HL-60/S4 treated with phorbol 12-myristate 13-acetate at 8.2 ng/mL for 4 days and 3 days (cell line): ENCODE data around the gene KCNC4.

ENCODE experiments used
- in situ Hi-C: fragments of 300-500 bp; cut with MboI; formaldehyde crosslinking; loops from 2 replicates; pipeline ENCODE4 v1.15.0; 2022; ENCODE audit warnings: low sequenced_read_pairs

Gene KCNC4

DNA sequence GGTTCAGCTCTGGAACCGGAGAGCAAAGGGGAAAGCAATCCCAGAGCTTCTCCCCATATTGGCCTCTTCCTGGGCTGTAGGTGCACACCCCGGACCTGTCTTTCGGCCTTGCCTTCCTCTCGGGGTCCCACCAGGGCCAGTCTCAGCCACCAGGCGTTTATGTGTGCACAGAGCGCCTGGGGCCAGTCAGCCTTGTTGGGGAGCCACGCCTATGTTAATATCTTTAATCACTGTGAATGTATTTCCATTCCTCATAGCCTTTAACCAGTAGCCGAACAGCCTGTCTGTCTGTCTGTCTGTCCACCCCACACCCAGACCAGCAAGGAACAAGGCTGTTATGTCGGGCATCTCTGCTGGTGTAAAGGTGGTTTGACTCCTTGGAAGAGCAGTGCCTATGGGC, 18.8 kb downstream of the KCNC4 start:
- in situ Hi-C loops, result no loop called here

DNA sequence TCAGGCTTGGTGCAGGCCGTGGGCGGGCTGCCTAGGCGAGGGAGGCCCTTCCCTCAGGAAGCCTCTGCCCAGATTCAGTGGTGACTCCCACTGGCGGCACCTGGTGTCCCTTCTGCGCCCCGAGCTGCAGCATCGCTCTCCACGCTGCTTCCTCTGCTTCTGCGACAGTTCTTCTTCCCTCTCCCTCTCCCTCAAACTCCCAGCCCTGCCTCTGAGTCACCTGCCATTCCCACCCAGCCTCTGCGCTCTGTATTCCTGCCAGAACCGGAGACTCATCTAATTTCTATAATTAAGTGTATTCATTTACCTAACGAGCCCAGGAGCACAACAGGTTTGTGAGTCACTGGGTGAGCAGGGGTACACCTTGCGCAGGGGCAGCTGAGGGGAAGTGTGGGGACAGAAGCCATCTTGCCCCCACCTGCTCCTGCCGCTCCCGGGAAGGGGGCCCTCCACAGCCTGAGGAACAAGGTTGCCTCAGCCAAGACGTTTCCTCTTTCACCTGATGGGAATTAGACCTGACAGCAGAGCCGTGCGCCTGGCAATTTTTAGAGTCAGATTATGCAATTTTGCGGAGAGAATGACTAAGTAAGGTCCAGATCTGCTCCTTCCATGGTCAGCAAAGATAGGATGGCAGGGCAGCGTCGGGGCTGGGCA, 19.4 kb downstream of the KCNC4 start:
- in situ Hi-C loops, result no loop called here

- in situ Hi-C loops, result no loop called here
These were observed 20.5 kb downstream of the KCNC4 start for GRCh38 chr1:110230381-110231199.

DNA sequence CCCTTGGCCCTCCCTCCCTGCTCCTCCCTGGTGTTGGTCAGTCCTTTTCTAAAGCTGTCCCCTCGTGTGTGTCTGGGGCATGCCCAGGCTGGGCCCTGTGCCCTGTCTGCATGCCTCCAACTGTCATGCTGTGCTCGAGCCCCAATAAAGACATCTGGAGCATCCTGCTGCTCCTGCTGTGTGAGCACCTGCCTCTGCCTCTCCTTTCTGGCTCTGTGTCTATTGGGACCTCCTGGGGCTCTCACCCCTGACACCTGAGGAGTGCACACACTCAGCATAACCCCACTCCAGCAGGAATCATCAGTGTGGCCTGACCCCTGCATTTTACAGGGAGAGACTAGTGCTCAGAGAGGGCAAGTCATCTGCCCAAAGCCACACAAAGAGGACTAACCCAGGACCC, 23.7 kb downstream of the KCNC4 start:
- in situ Hi-C loops, result no loop called here

DNA sequence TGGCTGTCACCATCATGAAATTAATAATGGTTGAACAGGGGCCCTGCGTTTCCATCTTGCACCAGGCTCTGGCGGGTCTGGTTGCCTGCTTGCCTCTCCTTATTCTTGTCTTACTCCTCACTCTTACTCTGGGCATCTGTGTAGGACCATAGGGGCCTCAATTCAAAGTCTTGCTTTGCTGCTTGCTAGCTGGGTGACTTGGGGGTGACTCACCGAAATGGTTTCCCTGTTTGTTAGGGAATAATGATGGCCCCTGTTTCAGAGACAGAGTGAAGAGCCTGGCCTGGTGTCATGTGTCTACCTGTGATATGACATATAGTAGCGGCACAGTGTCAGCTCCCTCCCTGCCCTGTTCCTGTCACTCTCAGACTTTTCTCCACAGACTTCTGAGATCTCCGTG, 24.6 kb downstream of the KCNC4 start:
- in situ Hi-C loops, result no loop called here

GRCh38 chr1:110235181-110235833, 25.2 kb downstream of the KCNC4 start:
- in situ Hi-C loops, result no loop called here

DNA sequence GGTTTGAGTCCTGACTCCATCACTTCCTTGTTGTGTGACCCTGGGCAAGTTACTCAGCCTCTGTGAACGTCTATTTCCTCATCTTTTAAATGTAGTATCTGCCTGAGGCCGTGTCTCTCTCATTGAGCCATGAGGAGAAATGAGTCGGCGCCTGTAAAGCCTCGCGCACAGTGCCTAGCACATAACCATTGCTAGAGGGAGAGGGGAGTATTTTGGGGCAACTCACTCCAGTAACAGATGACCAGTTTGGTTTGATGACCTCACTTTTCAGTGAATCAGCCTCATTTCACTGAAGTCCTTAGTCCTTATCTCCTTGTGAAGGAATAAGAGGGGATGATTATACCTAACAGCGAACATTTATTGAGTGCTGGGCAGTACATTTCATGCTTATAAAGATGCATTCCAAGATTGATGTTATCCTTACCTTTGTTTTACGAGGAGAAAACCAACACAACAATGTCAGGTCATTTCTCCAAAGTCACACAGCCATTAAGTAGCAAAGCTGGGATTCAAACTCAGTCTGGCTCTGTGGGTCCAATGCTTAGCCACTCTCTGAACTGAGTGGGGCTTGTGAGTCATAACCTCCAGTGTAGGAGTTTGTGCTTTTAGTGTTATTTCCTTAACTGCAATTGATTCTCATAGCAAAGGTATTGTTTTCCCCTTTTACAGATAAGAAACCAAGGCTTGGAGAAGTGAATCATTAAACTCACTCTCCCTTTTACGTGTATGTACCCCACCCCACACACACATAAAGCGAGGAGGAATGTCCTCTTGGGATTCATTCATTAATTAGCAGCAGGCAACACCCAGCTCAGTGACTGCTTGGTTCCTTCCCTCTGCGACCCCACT, 25.9 kb downstream of the KCNC4 start:
- in situ Hi-C loops, result no loop called here

DNA sequence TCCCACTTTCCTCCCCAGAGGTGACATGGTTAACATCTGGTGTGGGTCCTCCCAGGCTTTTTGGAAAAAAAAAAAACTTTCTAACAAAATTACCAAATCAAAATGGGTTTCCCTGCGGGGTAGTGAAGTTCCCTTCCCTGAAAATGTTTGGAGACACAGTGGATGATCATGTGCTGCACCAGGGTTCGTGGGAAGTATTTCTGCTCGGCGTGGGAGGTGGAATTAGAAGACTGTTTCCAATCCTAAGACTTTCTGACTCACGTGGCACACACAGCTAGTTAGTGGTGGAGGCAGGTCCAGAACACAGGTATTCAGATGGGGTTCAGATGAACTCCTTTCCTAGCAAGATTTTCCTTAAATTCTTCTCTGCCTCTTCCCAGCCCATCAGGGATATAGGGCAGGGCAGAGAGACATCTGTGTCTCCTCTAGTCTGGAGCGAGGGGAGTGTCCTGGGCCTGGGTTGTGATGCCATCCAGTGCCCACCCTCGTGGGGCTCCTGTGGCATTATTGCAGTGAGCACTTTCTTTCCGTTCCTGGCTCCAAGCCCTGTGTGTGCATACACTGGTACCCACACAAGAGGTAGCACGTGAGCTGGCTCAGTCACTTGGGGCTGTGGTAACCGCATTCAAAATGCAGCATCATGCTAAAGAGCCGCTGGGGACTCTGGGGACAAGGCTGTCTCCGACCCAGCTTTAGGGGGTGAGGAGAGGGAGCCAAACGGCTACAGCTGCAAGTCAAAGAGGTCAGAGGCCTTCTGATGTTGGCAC, 27.5 kb downstream of the KCNC4 start:
- in situ Hi-C loops, result no loop called here

- in situ Hi-C loops, result no loop called here
These were observed 29.6 kb downstream of the KCNC4 start for GRCh38 chr1:110239441-110240430.

DNA sequence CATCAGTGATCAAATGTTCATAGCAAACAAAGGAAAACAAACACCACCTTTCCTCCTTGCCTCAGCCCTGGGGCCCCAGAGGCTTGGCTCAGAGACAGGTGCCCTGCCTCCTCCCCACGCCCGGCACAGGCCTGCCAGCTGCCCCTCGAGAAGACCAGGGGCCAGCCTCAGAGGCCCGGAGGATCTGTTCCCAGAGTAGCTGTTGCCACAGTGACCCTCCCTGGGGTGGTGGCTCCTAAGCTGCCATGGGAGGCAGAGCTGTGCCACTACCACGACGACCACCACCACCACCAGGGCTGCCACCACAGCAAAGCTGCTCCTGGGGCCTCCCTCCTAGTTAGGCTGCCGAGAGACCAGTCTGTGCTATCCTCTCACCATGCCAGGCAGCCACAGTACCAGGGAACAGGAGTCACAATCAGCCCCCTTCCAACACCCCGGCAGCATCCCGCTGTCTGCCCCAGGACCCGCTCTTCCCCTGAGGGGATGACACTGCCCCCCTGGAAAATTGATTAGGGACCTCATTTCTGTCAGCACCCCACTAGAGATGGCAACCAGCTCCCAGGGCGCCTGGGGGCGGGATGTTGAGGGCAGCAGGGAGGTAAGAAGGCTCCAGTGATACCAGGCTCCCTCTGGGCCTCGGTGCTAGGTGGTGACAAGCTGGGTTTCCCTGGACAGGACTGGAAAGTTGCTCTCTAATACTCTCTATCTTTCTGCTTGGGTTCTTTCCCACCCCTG, 30.5 kb downstream of the KCNC4 start:
- in situ Hi-C loops, result no loop called here

- in situ Hi-C loops, result no loop called here
These were observed 31.4 kb downstream of the KCNC4 start for GRCh38 chr1:110241516-110241915.

DNA sequence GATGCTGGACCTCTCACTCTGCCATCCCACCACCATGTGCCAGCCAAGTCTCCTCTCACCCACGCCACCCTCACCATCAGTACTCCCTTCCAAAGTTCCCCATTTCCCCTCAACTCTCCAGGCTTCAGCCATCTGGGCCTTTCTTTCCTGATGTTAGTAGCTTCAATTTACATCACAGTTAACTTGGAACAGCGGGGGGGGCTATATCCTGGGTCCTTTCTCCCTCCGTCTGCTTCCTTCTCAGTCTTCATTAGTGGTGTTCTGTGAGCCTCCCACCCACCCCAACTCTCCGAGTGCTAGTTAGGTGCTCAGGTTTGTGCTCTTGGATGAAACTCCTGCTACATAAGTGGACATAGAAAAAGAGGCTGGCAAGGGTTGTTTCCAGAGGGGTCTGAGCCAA, 31.9 kb downstream of the KCNC4 start:
- in situ Hi-C loops, result no loop called here

DNA sequence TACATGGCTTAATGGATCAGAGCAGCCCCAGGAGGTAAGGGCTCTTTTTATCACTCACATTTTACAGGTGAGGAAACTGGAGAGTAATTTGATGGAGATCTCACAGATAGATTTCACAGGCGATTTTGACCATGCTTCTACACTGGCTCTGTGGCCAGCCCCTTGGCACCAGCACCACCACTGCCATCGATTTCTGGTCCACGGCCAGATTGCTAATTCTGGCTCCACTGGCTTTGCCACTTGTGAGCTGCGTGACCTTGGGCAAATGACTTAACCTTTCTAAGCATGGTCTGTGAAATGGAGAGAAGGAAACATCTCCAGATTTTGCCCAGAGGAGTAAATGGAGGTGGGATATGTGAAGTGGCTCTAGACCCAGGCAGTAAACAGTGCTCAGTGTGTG, 32.6 kb downstream of the KCNC4 start:
- in situ Hi-C loops, result no loop called here

- in situ Hi-C loops, result no loop called here
These were observed 33.0 kb downstream of the KCNC4 start for GRCh38 chr1:110243146-110243545.

- in situ Hi-C loops, result no loop called here
These were observed 33.5 kb downstream of the KCNC4 start for GRCh38 chr1:110243574-110243973.

GRCh38 chr1:110245876-110246620, 35.9 kb downstream of the KCNC4 start:
- in situ Hi-C loops, result no loop called here

GRCh38 chr1:110248746-110249145, 38.6 kb downstream of the KCNC4 start:
- in situ Hi-C loops, result no loop called here

DNA sequence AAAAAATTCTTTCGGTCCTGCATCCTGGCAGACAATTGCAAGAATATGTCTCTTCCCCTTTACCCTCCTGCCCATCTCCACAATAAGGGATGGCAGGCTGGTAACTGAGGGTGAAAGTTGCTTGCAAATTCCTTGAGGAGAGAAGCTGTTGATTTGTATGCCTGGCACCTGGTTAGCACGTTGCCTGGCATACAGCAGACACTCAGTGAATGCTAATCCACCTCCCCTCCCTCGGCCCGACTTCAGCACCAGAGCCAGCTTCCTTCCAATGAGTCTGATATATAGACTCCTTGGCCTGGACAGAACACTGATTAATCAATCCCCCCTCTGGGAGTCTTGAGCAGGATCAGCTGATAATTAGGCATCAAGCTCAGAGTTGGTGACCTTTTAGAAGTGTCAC, 39.1 kb downstream of the KCNC4 start:
- in situ Hi-C loops, result no loop called here
